ENCODE measurements around the gene GRIA3. TPM values are rescaled to one million over a fixed set of nuclear protein-coding genes. Genes with fewer than 3 reads are reported as not detected.

Gene GRIA3
- total and polyA plus RNA-seq, 2 donors, result 0.61 to 1.2 TPM

GRCh38 chrX:123442764-123443163, 258.7 kb downstream of the GRIA3 start:
- Histone ChIP-seq H3K4me1 (ENCODE audit: control insufficient read depth in 2 of 2, insufficient read depth in 2 of 2, low read length in 2 of 2) (no peaks in the 10 kb centered on the region), H3K27ac (ENCODE audit: low read depth in 1 of 2, low read length in 1 of 2) (no peak overlapping the region), H3K27me3 (ENCODE audit: control insufficient read depth in 2 of 2, insufficient read depth in 1 of 2, low read length in 1 of 2) (no peaks in the 10 kb centered on the region), H3K4me3 (ENCODE audit: low read length in 2 of 2) (no peak overlapping the region), H3K36me3 (ENCODE audit: control insufficient read depth in 2 of 2, insufficient read depth in 2 of 2, low read length in 1 of 2) (no peaks in the 10 kb centered on the region), H3K9me3 (ENCODE audit: control insufficient read depth in 2 of 2, insufficient read depth in 1 of 2, low read length in 1 of 2) (no peaks in the 10 kb centered on the region)
- WGBS, result 89% methylated on average over 5 of the region's 5 CpGs
- DNase-seq (ENCODE audit: low read depth in 6 of 9, low spot score in 9 of 9), result no peak

- no peaks in the 10 kb centered on the region for H3K4me1 ChIP-seq (ENCODE audit: control insufficient read depth in 2 of 2, insufficient read depth in 2 of 2, low read length in 2 of 2)
- H3K27ac ChIP-seq (ENCODE audit: low read depth in 1 of 2, low read length in 1 of 2), result no peak overlapping the region
- H3K27me3 ChIP-seq (ENCODE audit: control insufficient read depth in 2 of 2, insufficient read depth in 1 of 2, low read length in 1 of 2), result no peaks in the 10 kb centered on the region
- no peaks in the 10 kb centered on the region for H3K36me3 ChIP-seq (ENCODE audit: control insufficient read depth in 2 of 2, insufficient read depth in 2 of 2, low read length in 1 of 2)
- no peak overlapping the region for H3K4me3 ChIP-seq (ENCODE audit: low read length in 2 of 2)
- DNase-seq (ENCODE audit: low read depth in 6 of 9, low spot score in 9 of 9), result no peak
- no peaks in the 10 kb centered on the region for H3K9me3 ChIP-seq (ENCODE audit: control insufficient read depth in 2 of 2, insufficient read depth in 1 of 2, low read length in 1 of 2)
- WGBS, result 96% methylated on average over 3 of the region's 3 CpGs
These were observed 263.4 kb downstream of the GRIA3 start for GRCh38 chrX:123447506-123447905.

GRCh38 chrX:123449335-123449734, 265.3 kb downstream of the GRIA3 start:
- no peaks in the 10 kb centered on the region for H3K36me3 ChIP-seq (ENCODE audit: control insufficient read depth in 2 of 2, insufficient read depth in 2 of 2, low read length in 1 of 2)
- no peak for DNase-seq (ENCODE audit: low read depth in 6 of 9, low spot score in 9 of 9)
- H3K27me3 ChIP-seq (ENCODE audit: control insufficient read depth in 2 of 2, insufficient read depth in 1 of 2, low read length in 1 of 2), result no peaks in the 10 kb centered on the region
- no peak overlapping the region for H3K27ac ChIP-seq (ENCODE audit: low read depth in 1 of 2, low read length in 1 of 2)
- H3K4me3 ChIP-seq (ENCODE audit: low read length in 2 of 2), result no peak overlapping the region
- WGBS, result 96% methylated on average over 4 of the region's 4 CpGs
- H3K9me3 ChIP-seq (ENCODE audit: control insufficient read depth in 2 of 2, insufficient read depth in 1 of 2, low read length in 1 of 2), result no peaks in the 10 kb centered on the region
- no peaks in the 10 kb centered on the region for H3K4me1 ChIP-seq (ENCODE audit: control insufficient read depth in 2 of 2, insufficient read depth in 2 of 2, low read length in 2 of 2)

GRCh38 chrX:123450222-123450621, 266.1 kb downstream of the GRIA3 start:
- Histone ChIP-seq H3K27ac (ENCODE audit: low read depth in 1 of 2, low read length in 1 of 2) (no peak overlapping the region), H3K4me3 (ENCODE audit: low read length in 2 of 2) (no peak overlapping the region), H3K36me3 (ENCODE audit: control insufficient read depth in 2 of 2, insufficient read depth in 2 of 2, low read length in 1 of 2) (no peaks in the 10 kb centered on the region), H3K9me3 (ENCODE audit: control insufficient read depth in 2 of 2, insufficient read depth in 1 of 2, low read length in 1 of 2) (no peaks in the 10 kb centered on the region), H3K4me1 (ENCODE audit: control insufficient read depth in 2 of 2, insufficient read depth in 2 of 2, low read length in 2 of 2) (no peaks in the 10 kb centered on the region), H3K27me3 (ENCODE audit: control insufficient read depth in 2 of 2, insufficient read depth in 1 of 2, low read length in 1 of 2) (no peaks in the 10 kb centered on the region)
- whole genome bisulfite sequencing, result 43% methylated on average over 3 of the region's 3 CpGs
- no peak for DNase-seq (ENCODE audit: low read depth in 6 of 9, low spot score in 9 of 9)

GRCh38 chrX:123454712-123455431, 270.8 kb downstream of the GRIA3 start:
- DNase-seq (ENCODE audit: low read depth in 6 of 9, low spot score in 9 of 9), result no peak
- Histone ChIP-seq H3K36me3 (ENCODE audit: control insufficient read depth in 2 of 2, insufficient read depth in 2 of 2, low read length in 1 of 2) (no peaks in the 10 kb centered on the region), H3K4me1 (ENCODE audit: control insufficient read depth in 2 of 2, insufficient read depth in 2 of 2, low read length in 2 of 2) (no peaks in the 10 kb centered on the region), H3K9me3 (ENCODE audit: control insufficient read depth in 2 of 2, insufficient read depth in 1 of 2, low read length in 1 of 2) (no peaks in the 10 kb centered on the region), H3K27ac (ENCODE audit: low read depth in 1 of 2, low read length in 1 of 2) (no peak overlapping the region), H3K4me3 (ENCODE audit: low read length in 2 of 2) (no peak overlapping the region), H3K27me3 (ENCODE audit: control insufficient read depth in 2 of 2, insufficient read depth in 1 of 2, low read length in 1 of 2) (no peaks in the 10 kb centered on the region)
- WGBS, result 93% methylated on average over 1 of the region's 1 CpG

- no peak for DNase-seq (ENCODE audit: low read depth in 6 of 9, low spot score in 9 of 9)
These were observed 271.6 kb downstream of the GRIA3 start for GRCh38 chrX:123455693-123456092.

GRCh38 chrX:123464709-123465108, 280.6 kb downstream of the GRIA3 start:
- no peaks in the 10 kb centered on the region for H3K27me3 ChIP-seq (ENCODE audit: control insufficient read depth in 2 of 2, insufficient read depth in 1 of 2, low read length in 1 of 2)
- H3K4me3 ChIP-seq (ENCODE audit: low read length in 2 of 2), result no peak overlapping the region
- H3K27ac ChIP-seq (ENCODE audit: low read depth in 1 of 2, low read length in 1 of 2), result no peak overlapping the region
- no peaks in the 10 kb centered on the region for H3K9me3 ChIP-seq (ENCODE audit: control insufficient read depth in 2 of 2, insufficient read depth in 1 of 2, low read length in 1 of 2)
- no peaks in the 10 kb centered on the region for H3K4me1 ChIP-seq (ENCODE audit: control insufficient read depth in 2 of 2, insufficient read depth in 2 of 2, low read length in 2 of 2)
- 91% methylated on average over 10 of the region's 10 CpGs for WGBS
- no peak for DNase-seq (ENCODE audit: low read depth in 6 of 9, low spot score in 9 of 9)
- H3K36me3 ChIP-seq (ENCODE audit: control insufficient read depth in 2 of 2, insufficient read depth in 2 of 2, low read length in 1 of 2), result no peaks in the 10 kb centered on the region

More at GRCh38 chrX:123455693-123456092, 271.6 kb downstream of the GRIA3 start:
- H3K4me1 ChIP-seq (ENCODE audit: control insufficient read depth in 2 of 2, insufficient read depth in 2 of 2, low read length in 2 of 2), result no peaks in the 10 kb centered on the region
- H3K27ac ChIP-seq (ENCODE audit: low read depth in 1 of 2, low read length in 1 of 2), result no peak overlapping the region
- no peak overlapping the region for H3K4me3 ChIP-seq (ENCODE audit: low read length in 2 of 2)
- no peaks in the 10 kb centered on the region for H3K9me3 ChIP-seq (ENCODE audit: control insufficient read depth in 2 of 2, insufficient read depth in 1 of 2, low read length in 1 of 2)
- no peaks in the 10 kb centered on the region for H3K36me3 ChIP-seq (ENCODE audit: control insufficient read depth in 2 of 2, insufficient read depth in 2 of 2, low read length in 1 of 2)
- 82% methylated on average over 1 of the region's 1 CpG for WGBS
- H3K27me3 ChIP-seq (ENCODE audit: control insufficient read depth in 2 of 2, insufficient read depth in 1 of 2, low read length in 1 of 2), result no peaks in the 10 kb centered on the region

- no peaks in the 10 kb centered on the region for H3K36me3 ChIP-seq (ENCODE audit: control insufficient read depth in 2 of 2, insufficient read depth in 2 of 2, low read length in 1 of 2)
- no peaks in the 10 kb centered on the region for H3K4me1 ChIP-seq (ENCODE audit: control insufficient read depth in 2 of 2, insufficient read depth in 2 of 2, low read length in 2 of 2)
- no peak overlapping the region for H3K27ac ChIP-seq (ENCODE audit: low read depth in 1 of 2, low read length in 1 of 2)
These were observed 284.4 kb downstream of the GRIA3 start for GRCh38 chrX:123468481-123468880.

GRCh38 chrX:123475068-123475724, 291.1 kb downstream of the GRIA3 start:
- Histone ChIP-seq H3K9me3 (ENCODE audit: control insufficient read depth in 2 of 2, insufficient read depth in 1 of 2, low read length in 1 of 2) (no peaks in the 10 kb centered on the region), H3K27ac (ENCODE audit: low read depth in 1 of 2, low read length in 1 of 2) (no peak overlapping the region), H3K4me1 (ENCODE audit: control insufficient read depth in 2 of 2, insufficient read depth in 2 of 2, low read length in 2 of 2) (no peaks in the 10 kb centered on the region), H3K27me3 (ENCODE audit: control insufficient read depth in 2 of 2, insufficient read depth in 1 of 2, low read length in 1 of 2) (no peaks in the 10 kb centered on the region), H3K36me3 (ENCODE audit: control insufficient read depth in 2 of 2, insufficient read depth in 2 of 2, low read length in 1 of 2) (no peaks in the 10 kb centered on the region), H3K4me3 (ENCODE audit: low read length in 2 of 2) (no peak overlapping the region)
- WGBS, result 89% methylated on average over 2 of the region's 2 CpGs
- DNase-seq (ENCODE audit: low read depth in 6 of 9, low spot score in 9 of 9), result no peak

More at GRCh38 chrX:123468481-123468880, 284.4 kb downstream of the GRIA3 start:
- no peaks in the 10 kb centered on the region for H3K27me3 ChIP-seq (ENCODE audit: control insufficient read depth in 2 of 2, insufficient read depth in 1 of 2, low read length in 1 of 2)
- WGBS, result 75% methylated on average over 4 of the region's 4 CpGs
- no peak for DNase-seq (ENCODE audit: low read depth in 6 of 9, low spot score in 9 of 9)
- no peak overlapping the region for H3K4me3 ChIP-seq (ENCODE audit: low read length in 2 of 2)
- no peaks in the 10 kb centered on the region for H3K9me3 ChIP-seq (ENCODE audit: control insufficient read depth in 2 of 2, insufficient read depth in 1 of 2, low read length in 1 of 2)
